Panc1 (cell line): ENCODE data around the gene TNIP2. TPM values are rescaled to one million over a fixed set of nuclear protein-coding genes. Genes with fewer than 3 reads are reported as not detected.

Experiments
- ATAC-seq: fragments of 200-7000 bp; cut with Tn5 transposase; 2 replicates; pipeline ENCODE4 v1.9.1; 2020; ENCODE audit warnings: mild to moderate bottlenecking, moderate library complexity
- Bru-seq: library from RNA; stranded (reverse); fragments of 400-500 nt; gene quantifications from one replicate; lab custom pipeline; 2021; lab: Mats Ljungman, UMichigan
- BruChase-seq, 2 experiments: library from RNA; stranded (reverse); fragments of 400-500 nt; gene quantifications; one replicate each; lab custom pipeline; 2021; lab: Mats Ljungman, UMichigan
- BruUV-seq: library from RNA; stranded (reverse); fragments of 400-500 nt; replicated peaks from 2 replicates; lab custom pipeline; 2021; lab: Mats Ljungman, UMichigan
- CTCF ChIA-PET: fragments of 300-600 bp; sonication (Branson Sonifier 250); formaldehyde crosslinking; loops from one replicate; lab custom pipeline; 2022; ENCODE audit warnings: antibody characterized with exemption; lab: Charles Lee
- POLR2A ChIA-PET: fragments of 300-600 bp; sonication (Branson Sonifier 250); formaldehyde crosslinking; loops from one replicate; lab custom pipeline; 2022; ENCODE audit warnings: antibody characterized with exemption; lab: Charles Lee
- DNase-seq: peaks from one replicate; pipeline ENCODE4 v3.0.0-alpha.2; 2010; ENCODE audit warnings: low read depth, low spot score
- H3K27ac ChIP-seq: 2 replicates; pipeline ENCODE4 v1.5.1; 2011; ENCODE audit warnings: mild to moderate bottlenecking, low read length, inconsistent platforms
- H3K27me3 ChIP-seq: fragments of 200-500 bp; sonication (Bioruptor generic); 2 replicates; pipeline ENCODE4 v1.6.0; 2014; ENCODE audit warnings: low read length, inconsistent platforms; ENCODE audit not compliant: control insufficient read depth, insufficient read depth
- H3K36me3 ChIP-seq: fragments of 200-500 bp; sonication (Bioruptor generic); 2 replicates; pipeline ENCODE4 v1.5.1; 2014; ENCODE audit warnings: inconsistent platforms, mild to moderate bottlenecking, low read length, moderate library complexity; ENCODE audit not compliant: control insufficient read depth, insufficient read depth
- H3K4me1 ChIP-seq: 2 replicates; pipeline ENCODE4 v1.5.1; 2011; ENCODE audit warnings: inconsistent platforms, mild to moderate bottlenecking, low read length, moderate library complexity; ENCODE audit not compliant: control insufficient read depth, insufficient read depth
- H3K4me3 ChIP-seq, 2 experiments: 2 replicates each; pipeline ENCODE4 v1.5.1; 2011 to 2012; ENCODE audit warnings: low read depth in 2 of 2, low read length in 2 of 2, mild to moderate bottlenecking in 2 of 2, inconsistent platforms in 1 of 2, moderate library complexity in 1 of 2
- H3K9me3 ChIP-seq: fragments of 200-500 bp; sonication (Bioruptor generic); 2 replicates; pipeline ENCODE4 v1.5.1; 2014; ENCODE audit warnings: low read depth, mild to moderate bottlenecking, inconsistent platforms, low read length, moderate library complexity; ENCODE audit not compliant: control insufficient read depth, insufficient read depth
- CTCF ChIP-seq: fragments of 450-650 bp; IDR thresholded peaks from 2 replicates; pipeline ENCODE4 v1.5.1; 2017; ENCODE audit warnings: mild to moderate bottlenecking
- POLR2AphosphoS5 ChIP-seq: IDR thresholded peaks from 2 replicates; pipeline ENCODE4 v1.6.1; 2012; ENCODE audit warnings: mild to moderate bottlenecking, low read depth, low read length, moderate library complexity
- REST ChIP-seq, 2 experiments: IDR thresholded peaks; 2 replicates each; pipeline ENCODE4 v1.6.1; 2011 to 2012; ENCODE audit warnings: low read depth in 2 of 2, control low read depth in 1 of 2, low read length in 1 of 2, mild to moderate bottlenecking in 1 of 2, moderate library complexity in 1 of 2; ENCODE audit not compliant: insufficient read depth in 1 of 2
- SIN3A ChIP-seq: IDR thresholded peaks from 2 replicates; pipeline ENCODE4 v1.6.1; 2012; ENCODE audit warnings: low read depth, mild to moderate bottlenecking, low read length, moderate library complexity, borderline replicate concordance; ENCODE audit not compliant: insufficient read depth
- TCF7L2 ChIP-seq: IDR thresholded peaks from 2 replicates; pipeline ENCODE4 v1.6.1; 2011; ENCODE audit warnings: mild to moderate bottlenecking, low read depth, low read length, inconsistent platforms
- in situ Hi-C: cut with HindIII; loops from 2 replicates; pipeline ENCODE4 v1.10.0; 2016; ENCODE audit warnings: low sequenced_read_pairs, low pct_unique_long_range_greater_than_20kb
- intact Hi-C: fragments of 100-400 bp; cut with micrococcal nuclease; formaldehyde crosslinking; loops from one replicate; pipeline ENCODE4 v1.10.0; 2022; ENCODE audit not compliant: unreplicated experiment
- long read RNA-seq: library from polyadenylated mRNA; unstranded; transcript quantifications from one replicate; pipeline ENCODE4 v2.0.0, GENCODE V29; 2021; ENCODE audit not compliant: unreplicated experiment
- polyA plus RNA-seq: library from polyadenylated mRNA; unstranded; fragments of >200 nt; gene quantifications from one replicate; pipeline ENCODE4 v1.2.1, GENCODE V29; 2012; ENCODE audit warnings: missing spikeins; ENCODE audit not compliant: insufficient read length
- total RNA-seq: library from RNA; stranded (reverse); gene quantifications from one replicate; pipeline ENCODE4 v1.2.1, GENCODE V29; 2021; ENCODE audit not compliant: unreplicated experiment

Gene TNIP2
- total RNA-seq, result 60.3 TPM
- 59.6 TPM for polyA plus RNA-seq
- percentile 60 among the genes with signal in this experiment for Bru-seq, nascent RNA
- BruChase-seq, experiment 1, labeled RNA remaining after a 2-hour chase, result percentile 72 among the genes with signal in this experiment
- percentile 82 among the genes with signal in this experiment for BruChase-seq, experiment 2, labeled RNA remaining after a 6-hour chase
- long read RNA-seq, transcript TNIP2-201 (6 exons, 1,974 nt), result major isoform, 159 of 204 reads
- long read RNA-seq, partial matches to known transcripts, result 9 of 204 reads
- long read RNA-seq, other reads (novel, unspliced or antisense), result 29 of 204 reads

- ChIA-PET POLR2A (no interaction called here), CTCF (no interaction called here)
- intact Hi-C loops, result no loop called here
- no peaks in the 10 kb centered on the region for H3K9me3 ChIP-seq
- no TSS peak for BruUV-seq
- peak within 1 kb of the TSS; percentile 66 to 84 for H3K4me3 ChIP-seq
- in situ Hi-C loops, result no loop called here
- no peak; the same call in 1 of the 2 replicates for TF ChIP-seq CTCF
- TF ChIP-seq SIN3A, result no peak
- TF ChIP-seq POLR2AphosphoS5, result no peak; the same call in 1 of the 2 replicates
- no peak for TF ChIP-seq TCF7L2
- TF ChIP-seq REST (IDR thresholded peaks at IDR 0.05; ENCODE audit: insufficient read depth in 1 of 2, low read depth in 2 of 2, low read length in 1 of 2), result no peak
- H3K27ac ChIP-seq, result peak within 1 kb of the TSS; percentile 75
- no peaks in the 10 kb centered on the region; the same call in 1 of the 2 replicates for H3K36me3 ChIP-seq
- H3K4me1 ChIP-seq, result 0 out of 2 replicates have a peak, but pooled peaks cover 4% of the 10 kb centered on the region
- peak; percentile 86 for ATAC-seq
- DNase-seq, result no peak
- H3K27me3 ChIP-seq, result no peaks in the 10 kb centered on the region
These were observed at the start of gene TNIP2 for GRCh38 chr4:2755821-2756690. TSS of gene TNIP2 (minus strand) at chr4:2756336. CDS start at chr4:2756289, 47 bp downstream.

- in situ Hi-C loops, result no loop called here
- CTCF ChIA-PET, result no interaction called here
These were observed 48.9 kb upstream of the TNIP2 start for GRCh38 chr4:2804973-2805501.

More at GRCh38 chr4:2804973-2805501, 48.9 kb upstream of the TNIP2 start:
- no TSS peak for BruUV-seq
- ATAC-seq, result no peak
- Histone ChIP-seq H3K27me3 (no peaks in the 10 kb centered on the region), H3K4me3 (no peak overlapping the region), H3K9me3 (no peaks in the 10 kb centered on the region), H3K27ac (0 out of 2 replicates have a peak overlapping the region, but pooled peaks have one; percentile 12), H3K36me3 (no peaks in the 10 kb centered on the region), H3K4me1 (peaks cover 49% of the 10 kb centered on the region)
- TF ChIP-seq CTCF (no peak), REST (IDR thresholded peaks at IDR 0.05; ENCODE audit: insufficient read depth in 1 of 2, low read depth in 2 of 2, low read length in 1 of 2) (no peak), POLR2AphosphoS5 (no peak), TCF7L2 (no peak), SIN3A (no peak)
- POLR2A ChIA-PET, result no interaction called here
- DNase-seq, result no peak
- intact Hi-C loops, result no loop called here
